Heart right ventricle (tissue), 16 donors: ENCODE measurements around the gene DHH. TPM values are rescaled to one million over a fixed set of nuclear protein-coding genes. Genes with fewer than 3 reads are reported as not detected.

Experiments
- ATAC-seq, 8 donors: fragments of 200-7000 bp; cut with Tn5 transposase; one replicate each; pipeline ENCODE4 v1.9.1; 2020; ENCODE audit warnings: mild to moderate bottlenecking in 8 of 8, moderate library complexity in 8 of 8, moderate number of reproducible peaks in 1 of 8
- DNase-seq, 2 donors: peaks; one replicate each; pipeline ENCODE4 v3.0.0-alpha.2; 2020
- H3K27ac ChIP-seq, 10 donors: fragments of 200-600 bp; sonication (generic) in 2 of 10; one replicate each; pipeline versions ENCODE4 v1.5.0 to v1.8.0; 2020 to 2022; ENCODE audit warnings: mild to moderate bottlenecking in 3 of 10
- H3K27me3 ChIP-seq, 7 donors: fragments of 200-600 bp; one replicate each; pipeline ENCODE4 v1.8.0; 2021 to 2022; ENCODE audit warnings: mild to moderate bottlenecking in 2 of 7
- H3K36me3 ChIP-seq, 9 donors: fragments of 200-600 bp; sonication (generic) in 1 of 9; one replicate each; pipeline versions ENCODE4 v1.5.0 to v1.8.0; 2020 to 2022; ENCODE audit warnings: mild to moderate bottlenecking in 2 of 9
- H3K4me1 ChIP-seq, 9 donors: fragments of 200-600 bp; sonication (generic) in 1 of 9; one replicate each; pipeline versions ENCODE4 v1.5.0 to v1.8.0; 2020 to 2022; ENCODE audit warnings: mild to moderate bottlenecking in 4 of 9
- H3K4me3 ChIP-seq, 10 donors: fragments of 200-600 bp; sonication (generic) in 2 of 10; one replicate each; pipeline versions ENCODE4 v1.5.0 to v1.8.0; 2020 to 2022; ENCODE audit warnings: mild to moderate bottlenecking in 7 of 10, moderate library complexity in 2 of 10
- H3K9me3 ChIP-seq, 11 donors: fragments of 200-600 bp in 10 of 11; sonication (generic) in 2 of 11; one replicate each; pipeline versions ENCODE4 v1.5.0 to v1.8.0; 2013 to 2022; ENCODE audit warnings: mild to moderate bottlenecking in 2 of 11, control low read depth in 1 of 11, moderate library complexity in 1 of 11
- CTCF ChIP-seq, 9 donors: fragments of 200-600 bp; sonication (generic) in 2 of 9; IDR thresholded peaks; one replicate each; pipeline versions ENCODE4 v1.5.0 to v1.8.0; 2021 to 2022; ENCODE audit warnings: antibody characterized with exemption in 9 of 9, mild to moderate bottlenecking in 5 of 9, moderate library complexity in 1 of 9
- WGBS, 2 donors: extraction: QIAGEN DNeasy Blood & Tissue Kit; methylation state at CpG; one replicate each; pipeline ENCODE4 v1.1.7; 2013; ENCODE audit warnings: inconsistent platforms in 1 of 2; 5-methylcytosine and 5-hydroxymethylcytosine counted together
- intact Hi-C, 10 donors: fragments of 100-400 bp; cut with DNase I; formaldehyde crosslinking; loops; one replicate each; pipeline versions ENCODE4 v1.11.1 to v1.14.2; 2022
- polyA plus RNA-seq, 2 donors: library from polyadenylated mRNA; stranded (reverse); fragments of 200-250 nt; gene quantifications; one replicate each; pipeline ENCODE4 v1.2.3, GENCODE V29; 2013
- total RNA-seq, 10 donors: library from RNA; stranded (reverse); fragmentation: NEBNext Ultra II Directional in 3 of 10; extraction: Animal tissue kit (Norgen Biotek cat#: 25700) in 3 of 10; gene quantifications; one replicate each; pipeline versions ENCODE4 v1.2.1 to v1.2.4, GENCODE V29; 2021 to 2023
- donor health status: Arrhythmogenic right ventricular cardiomyopathy.
- donor health status: ischemic (EF 13 %, LVEDD 7.1; RV severe dilation, severe dysfunction).
- donor health status: healthy with polysubstance abuse.
- donor health status: DM: no; HTN: yes; CAD: no.
- donor health status: DM: no; HTN: no; CAD: no.
- donor health status: ischemic (EF 25% LVEDD 6.9; RV normal size, moderate dysfunction).
- donor health status: ischemic (EF 25% LVEDD 5.7; RV mildly dilated, moderate dysfunction).
- donor health status: healthy.
- donor health status: DM: yes; HTN: yes; CAD: no.
- donor health status: Ischemic cardiomyopathy.
- donor health status: ischemic (EF 35%, LVEDD 5.7; RV mildly dilated, moderate dysfunction).
- donor health status: nonischemic (EF 11% LVEDD 7.7; RV severe dilation, severe dysfunction).
- donor health status: DM: yes; HTN: yes; CAD: no.
- donor health status: PGD.
- donor health status: ischemic (EF 29% LVEDD 5.4; RV normal size, mild dysfunction).
- donor health status: nonischemic (EF 23%, LVEDD 6.1; RV moderate dilation, normal function).

Gene DHH
- total and polyA plus RNA-seq, 12 donors = 0.32 to 1.6 (median 0.74) TPM

GRCh38 chr12:49059299-49060171 is 35.1 kb downstream of the DHH start:
- TF ChIP-seq CTCF (IDR thresholded peaks at IDR 0.05) = no peak
- H3K27ac ChIP-seq = peak overlapping the region; percentile 95 to 100 (median 99)
- peaks cover 24 to 61% (median 52%) of the 10 kb centered on the region in 9 donors for H3K4me1 ChIP-seq
- 0% methylated on average over 69 to 70 of the region's 70 CpGs for WGBS, 2 donors
- H3K36me3 ChIP-seq = peaks cover 0 to 11% (median 4%) of the 10 kb centered on the region in 9 donors
- intact Hi-C loops = loop anchor here in 9 of 10 donors (1.0 to 10.0 kb wide), 11 partner anchors 37 to 508 kb away; partner anchors contain the start of genes MCRS1 (in 1 of the 9), TUBA1A (in 1 of the 9) and TUBA1B (in 1 of the 9)
- ATAC-seq (peak in 3 of 8 donors; percentile 4 to 9 (median 7)), DNase-seq (no peak)
- no peaks in the 10 kb centered on the region for H3K9me3 ChIP-seq
- H3K4me3 ChIP-seq = peak overlapping the region; percentile 74 to 99 (median 97)
- H3K27me3 ChIP-seq = no peaks in the 10 kb centered on the region

GRCh38 chr12:49059045-49059298 is 35.6 kb downstream of the DHH start:
- peaks cover 0 to 17% (median 10%) of the 10 kb centered on the region in 9 donors for H3K36me3 ChIP-seq
- no peaks in the 10 kb centered on the region for H3K9me3 ChIP-seq
- no peaks in the 10 kb centered on the region for H3K27me3 ChIP-seq
- peaks cover 24 to 63% (median 53%) of the 10 kb centered on the region in 9 donors for H3K4me1 ChIP-seq
- intact Hi-C loops = loop anchor here in 2 of 10 donors (5.0 kb wide), 1 partner anchor 37 kb away; no protein-coding TSS in a partner anchor
- ATAC-seq (peak in 1 of 8 donors; percentile 1), DNase-seq (no peak)
- peak overlapping the region in 8 of 10 donors; percentile 95 to 100 (median 99) for H3K27ac ChIP-seq
- H3K4me3 ChIP-seq = peak overlapping the region; percentile 74 to 99 (median 97)
- no peak for TF ChIP-seq CTCF (IDR thresholded peaks at IDR 0.05)
- WGBS, 2 donors = 0% methylated on average over 1 of the region's 1 CpG

- DNase-seq = no peak
- Histone ChIP-seq H3K27ac (peak overlapping the region in 8 of 10 donors; percentile 95 to 100 (median 99)), H3K9me3 (no peaks in the 10 kb centered on the region), H3K4me3 (peak overlapping the region; percentile 74 to 99 (median 97)), H3K36me3 (peaks cover 0 to 21% (median 15%) of the 10 kb centered on the region in 9 donors), H3K4me1 (peaks cover 24 to 63% (median 53%) of the 10 kb centered on the region in 9 donors), H3K27me3 (no peaks in the 10 kb centered on the region)
- no peak for TF ChIP-seq CTCF (IDR thresholded peaks at IDR 0.05)
- 4 to 8% methylated on average over 5 of the region's 5 CpGs for WGBS, 2 donors
- ATAC-seq = no peak
- intact Hi-C loops = loop anchor here in 3 of 10 donors (1.0 to 5.0 kb wide), 2 partner anchors 36 to 38 kb away; no protein-coding TSS in a partner anchor
Measured at GRCh38 chr12:49058366-49059044, 36.1 kb downstream of the DHH start.

- Histone ChIP-seq H3K4me3 (peak overlapping the region in 9 of 10 donors; percentile 74 to 99 (median 98)), H3K27ac (peak overlapping the region in 8 of 10 donors; percentile 95 to 100 (median 99)), H3K9me3 (no peaks in the 10 kb centered on the region), H3K4me1 (peaks cover 24 to 63% (median 53%) of the 10 kb centered on the region in 9 donors), H3K27me3 (no peaks in the 10 kb centered on the region), H3K36me3 (peaks cover 0 to 28% (median 21%) of the 10 kb centered on the region in 9 donors)
- intact Hi-C loops = loop anchor here in 4 of 10 donors (1.0 to 5.0 kb wide), 3 partner anchors 36 to 39 kb away; partner anchors contain the start of gene PRKAG1 (in 1 of the 4)
- no peak for TF ChIP-seq CTCF (IDR thresholded peaks at IDR 0.05)
- WGBS, 2 donors = 2 to 4% methylated on average over 4 of the region's 4 CpGs
- no peak for DNase-seq
- ATAC-seq = no peak
Measured at GRCh38 chr12:49057888-49058287, 36.7 kb downstream of the DHH start.
